Memory B cell (primary cell): ENCODE results near the gene C5.

Experiments used
- ATAC-seq: fragments of 150-1000 bp; cut with Tn5 transposase; 2 replicates; pipeline ENCODE4 v1.10.0; 2021; ENCODE audit warnings: low read depth, mild to moderate bottlenecking, moderate library complexity
- DNase-seq, 2 donors: peaks; one replicate each; pipeline ENCODE4 v3.0.0; 2022; ENCODE audit warnings: low spot score in 2 of 2
- H3K27ac Mint-ChIP-seq: one replicate; pipeline ENCODE4 v1.8.0; 2022; ENCODE audit warnings: mild to moderate bottlenecking, moderate library complexity, mixed read lengths
- H3K27me3 Mint-ChIP-seq: one replicate; pipeline ENCODE4 v1.8.0; 2022; ENCODE audit warnings: mixed read lengths
- H3K36me3 Mint-ChIP-seq: one replicate; pipeline ENCODE4 v1.8.0; 2022; ENCODE audit warnings: mild to moderate bottlenecking, mixed read lengths
- H3K4me1 Mint-ChIP-seq: one replicate; pipeline ENCODE4 v1.8.0; 2022; ENCODE audit warnings: mixed read lengths
- H3K4me3 Mint-ChIP-seq: one replicate; pipeline ENCODE4 v1.8.0; 2022; ENCODE audit warnings: mild to moderate bottlenecking, moderate library complexity, mixed read lengths
- H3K9me3 Mint-ChIP-seq: one replicate; pipeline ENCODE4 v1.8.0; 2022; ENCODE audit warnings: mixed read lengths

Gene C5

GRCh38 chr9:120904061-120904977 lies 145.8 kb downstream of the C5 start:
- Mint-ChIP-seq H3K9me3 (no peaks in the 10 kb centered on the region), H3K4me3 (no peak overlapping the region), H3K27me3 (no peaks in the 10 kb centered on the region), H3K27ac (peak overlapping the region; percentile 98), H3K36me3 (peaks cover 2% of the 10 kb centered on the region), H3K4me1 (peaks cover 49% of the 10 kb centered on the region)
- DNase-seq (peak; percentile 32 to 57), ATAC-seq (peak; percentile 90)

GRCh38 chr9:120902569-120903535 lies 147.2 kb downstream of the C5 start:
- DNase-seq, result no peak
- Mint-ChIP-seq H3K4me3 (peak overlapping the region; percentile 22), H3K27ac (peak overlapping the region; percentile 98), H3K27me3 (no peaks in the 10 kb centered on the region), H3K9me3 (no peaks in the 10 kb centered on the region), H3K36me3 (peaks cover 2% of the 10 kb centered on the region), H3K4me1 (peaks cover 49% of the 10 kb centered on the region)
- no peak for ATAC-seq
